T-cell (primary cell): ENCODE results near the gene FBXO48. TPM values are rescaled to one million over a fixed set of nuclear protein-coding genes. Genes with fewer than 3 reads are reported as not detected.

Experiments used
- ATAC-seq, 4 experiments: fragments of 200-7000 bp in 3 of 4; fragments of 150-1000 bp in 1 of 4; cut with Tn5 transposase; replicated peaks in 1 of 4; 1 replicate in 3 of 4; 2 replicates in 1 of 4; pipeline ENCODE4 v1.10.0; 2021; ENCODE audit warnings: moderate library complexity in 3 of 4, mild to moderate bottlenecking in 2 of 4, moderate number of reproducible peaks in 1 of 4
- CTCF ChIA-PET, 2 donors: fragments of 300-600 bp; sonication (Branson Sonifier 250); formaldehyde crosslinking; loops; one replicate each; lab custom pipeline; 2022; ENCODE audit warnings: antibody characterized with exemption in 2 of 2; lab: Charles Lee
- POLR2A ChIA-PET, 2 donors: fragments of 300-600 bp; sonication (Branson Sonifier 250); formaldehyde crosslinking; loops; one replicate each; lab custom pipeline; 2022; ENCODE audit warnings: antibody characterized with exemption in 2 of 2; lab: Charles Lee
- DNase-seq, 35 experiments: peaks; one replicate each; pipeline versions ENCODE4 v3.0.0 to v3.0.0-alpha.2; 2013 to 2023
- H3K27ac ChIP-seq: one replicate; pipeline ENCODE4 v1.5.1; 2013; ENCODE audit warnings: low read length
- H3K27me3 ChIP-seq, 2 experiments: replicated peaks in 1 of 2; 1 replicate in 1 of 2; 2 replicates in 1 of 2; pipeline versions ENCODE4 v1.6.1 to v1.7.0; 2013; ENCODE audit warnings: low read length in 1 of 2, mixed read lengths in 1 of 2; ENCODE audit not compliant: control insufficient read depth in 2 of 2, insufficient read depth in 2 of 2; ENCODE audit errors: extremely low read depth in 1 of 2
- H3K36me3 ChIP-seq, 2 donors: 1 replicate in 1 of 2; 2 replicates in 1 of 2; pipeline versions ENCODE4 v1.6.1 to v1.7.0; 2013; ENCODE audit warnings: low read length in 1 of 2; ENCODE audit not compliant: control insufficient read depth in 2 of 2, insufficient read depth in 1 of 2; ENCODE audit errors: extremely low read depth in 1 of 2
- H3K4me1 ChIP-seq, 2 experiments: 1 replicate in 1 of 2; 2 replicates in 1 of 2; pipeline versions ENCODE4 v1.6.1 to v1.7.0; 2013; ENCODE audit warnings: low read length in 2 of 2, mixed read lengths in 1 of 2; ENCODE audit not compliant: insufficient read depth in 2 of 2, control insufficient read depth in 1 of 2; ENCODE audit errors: extremely low read depth in 1 of 2
- H3K4me3 ChIP-seq, 2 donors: 1 replicate in 1 of 2; 2 replicates in 1 of 2; pipeline versions ENCODE4 v1.5.1 to v1.7.0; 2013; ENCODE audit warnings: mild to moderate bottlenecking in 2 of 2, low read length in 1 of 2, moderate library complexity in 1 of 2; ENCODE audit not compliant: control insufficient read depth in 1 of 2; ENCODE audit errors: extremely low read depth in 1 of 2
- H3K9me3 ChIP-seq: 2 replicates; pipeline ENCODE4 v1.7.0; 2013
- H3K27ac Mint-ChIP-seq, 2 donors: one replicate each; pipeline ENCODE4 v1.8.0; 2020 to 2021; ENCODE audit warnings: mild to moderate bottlenecking in 2 of 2, mixed read lengths in 2 of 2
- H3K27me3 Mint-ChIP-seq, 2 donors: one replicate each; pipeline ENCODE4 v1.8.0; 2021 to 2022; ENCODE audit warnings: mixed read lengths in 2 of 2
- H3K36me3 Mint-ChIP-seq: one replicate; pipeline ENCODE4 v1.8.0; 2021; ENCODE audit warnings: mixed read lengths
- H3K4me1 Mint-ChIP-seq, 3 donors: one replicate each; pipeline ENCODE4 v1.8.0; 2020 to 2022; ENCODE audit warnings: mixed read lengths in 3 of 3, mild to moderate bottlenecking in 1 of 3
- H3K4me3 Mint-ChIP-seq, 3 donors: one replicate each; pipeline ENCODE4 v1.8.0; 2020 to 2022; ENCODE audit warnings: mild to moderate bottlenecking in 3 of 3, mixed read lengths in 3 of 3, moderate library complexity in 3 of 3
- H3K9me3 Mint-ChIP-seq, 3 donors: one replicate each; pipeline ENCODE4 v1.8.0; 2020 to 2022; ENCODE audit warnings: mixed read lengths in 3 of 3
- WGBS: methylation state at CpG from one replicate; pipeline ENCODE4 v1.1.5; 2013; ENCODE audit warnings: missing lambda C conversion rate; ENCODE audit not compliant: insufficient coverage; 5-methylcytosine and 5-hydroxymethylcytosine counted together
- total RNA-seq, 35 experiments: library from RNA in 6 of 35; stranded (reverse) in 6 of 35; fragments of 120-200 nt in 1 of 35; gene quantifications; one replicate each; pipeline versions ENCODE4 v1.2.1 to v1.2.4 and lab custom pipeline; 2013 to 2026

Gene FBXO48
- total RNA-seq (1 to 10 TPM; 1.8 to 4.5 (median 4.5) TPM), total RNA-seq (lab: John Stamatoyannopoulos, UW) (3.0 to 18.9 (median 6.7) reads per million in 29 experiments)
- total RNA-seq (2013), result 3.0 TPM

GRCh38 chr2:68467077-68467960, at the start of gene FBXO48, which contains the start of gene APLF:
Gene FBXO48, minus strand, starts transcription at chr2:68467294. Its CDS starts 2,149 bp downstream, at chr2:68465145.
Gene APLF, plus strand, starts transcription at chr2:68467585. Its CDS starts 147 bp downstream, at chr2:68467732.
- peak; percentile 91 to 94 (median 93) for ATAC-seq
- H3K4me1 ChIP-seq, result peaks cover 17 to 23% of the 10 kb centered on the region in 2 experiments
- CTCF ChIA-PET, result interaction anchor here (0.5 to 5.5 kb wide), 16 partner anchors 14 to 839 kb away, joined by 3 to 78 read pairs (median 4); partner anchors contain the start of gene PPP3R1 (in 1 of the 2)
- Mint-ChIP-seq H3K9me3 (no peaks in the 10 kb centered on the region), H3K4me3 (peak within 1 kb of the TSS; percentile 96 to 98 (median 96)), H3K4me1 (peaks cover 37 to 53% (median 46%) of the 10 kb centered on the region in 3 donors), H3K27me3 (no peaks in the 10 kb centered on the region), H3K27ac (peak within 1 kb of the TSS; percentile 94 to 95), H3K36me3 (no peaks in the 10 kb centered on the region)
- no peaks in the 10 kb centered on the region for H3K9me3 ChIP-seq
- 0% methylated on average over 62 of the region's 82 CpGs for WGBS
- peak within 1 kb of the TSS; percentile 96 to 97 for H3K4me3 ChIP-seq
- H3K27ac ChIP-seq, result peak within 1 kb of the TSS; percentile 90
- no peaks in the 10 kb centered on the region for H3K27me3 ChIP-seq
- peak; percentile 94 to 100 (median 98) for DNase-seq
- POLR2A ChIA-PET, result interaction anchor here in 1 of 2 donors (0.5 to 1.1 kb wide), 5 partner anchors 20 to 445 kb away, joined by 3 to 7 read pairs (median 4); no protein-coding TSS in a partner anchor
- H3K36me3 ChIP-seq, result no peaks in the 10 kb centered on the region

GRCh38 chr2:68516051-68516955, 49.2 kb upstream of the FBXO48 start:
- Histone ChIP-seq H3K9me3 (no peaks in the 10 kb centered on the region), H3K36me3 (no peaks in the 10 kb centered on the region), H3K27me3 (no peaks in the 10 kb centered on the region), H3K4me3 (no peak overlapping the region), H3K4me1 (no peaks in the 10 kb centered on the region), H3K27ac (no peak overlapping the region)
- WGBS, result no CpG with 5 or more reads among the region's 5 CpGs
- peaks cover 16% of the 10 kb centered on the region for H3K36me3 Mint-ChIP-seq
- no peak overlapping the region for H3K4me3 Mint-ChIP-seq
- peaks cover 5 to 13% (median 10%) of the 10 kb centered on the region in 3 donors for H3K9me3 Mint-ChIP-seq
- H3K27me3 Mint-ChIP-seq, result no peaks in the 10 kb centered on the region
- ATAC-seq (peak; percentile 31 to 59 (median 40)), DNase-seq (no peak)
- POLR2A ChIA-PET, result interaction anchor here in 1 of 2 donors (0.5 kb wide), 1 partner anchor 1058 kb away, joined by 3 read pairs; no protein-coding TSS in a partner anchor
- CTCF ChIA-PET, result interaction anchor here in 1 of 2 donors (0.6 kb wide), 1 partner anchor 28 kb away, joined by 6 read pairs; no protein-coding TSS in a partner anchor
- H3K27ac Mint-ChIP-seq, result no peak overlapping the region
- no peaks in the 10 kb centered on the region for H3K4me1 Mint-ChIP-seq

- POLR2A ChIA-PET, result interaction anchor here in 1 of 2 donors (0.6 kb wide), 1 partner anchor 289 kb away, joined by 3 read pairs; no protein-coding TSS in a partner anchor
- Mint-ChIP-seq H3K4me1 (no peaks in the 10 kb centered on the region), H3K27ac (no peak overlapping the region), H3K9me3 (peaks cover 5 to 13% (median 10%) of the 10 kb centered on the region in 3 donors), H3K36me3 (peaks cover 9% of the 10 kb centered on the region), H3K27me3 (no peaks in the 10 kb centered on the region), H3K4me3 (no peak overlapping the region)
- no peak overlapping the region for H3K27ac ChIP-seq
- no peaks in the 10 kb centered on the region for H3K36me3 ChIP-seq
- ATAC-seq (no peak), DNase-seq (no peak)
- H3K9me3 ChIP-seq, result no peaks in the 10 kb centered on the region
- no peak overlapping the region for H3K4me3 ChIP-seq
- H3K27me3 ChIP-seq, result no peaks in the 10 kb centered on the region
- H3K4me1 ChIP-seq, result no peaks in the 10 kb centered on the region
- CTCF ChIA-PET, result no interaction called here
- no CpG with 5 or more reads among the region's 2 CpGs for WGBS
Observed at GRCh38 chr2:68514316-68514929, 47.3 kb upstream of the FBXO48 start.

- Mint-ChIP-seq H3K4me3 (no peak overlapping the region), H3K27me3 (no peaks in the 10 kb centered on the region), H3K9me3 (peaks cover 5 to 13% (median 10%) of the 10 kb centered on the region in 3 donors), H3K36me3 (peaks cover 17% of the 10 kb centered on the region), H3K4me1 (peaks cover 0 to 2% (median 0%) of the 10 kb centered on the region in 3 donors), H3K27ac (no peak overlapping the region)
- Histone ChIP-seq H3K27me3 (no peaks in the 10 kb centered on the region), H3K36me3 (no peaks in the 10 kb centered on the region), H3K27ac (no peak overlapping the region), H3K4me1 (no peaks in the 10 kb centered on the region), H3K9me3 (no peaks in the 10 kb centered on the region), H3K4me3 (no peak overlapping the region)
- ATAC-seq, result no peak
- DNase-seq, result no peak
- CTCF ChIA-PET, result interaction anchor here (0.6 to 1.3 kb wide), 3 partner anchors 11 to 82 kb away, joined by 3 to 5 read pairs (median 5); no protein-coding TSS in a partner anchor
- no CpG with 5 or more reads among the region's 1 CpG for WGBS
- POLR2A ChIA-PET, result interaction anchor here in 1 of 2 donors (0.5 kb wide), 1 partner anchor 51 kb away, joined by 5 read pairs; no protein-coding TSS in a partner anchor
Observed at GRCh38 chr2:68512966-68513365, 45.9 kb upstream of the FBXO48 start.

GRCh38 chr2:68512326-68512725, 45.2 kb upstream of the FBXO48 start:
- H3K9me3 ChIP-seq, result no peaks in the 10 kb centered on the region
- H3K36me3 ChIP-seq, result no peaks in the 10 kb centered on the region
- Mint-ChIP-seq H3K4me1 (peaks cover 0 to 4% (median 0%) of the 10 kb centered on the region in 3 donors), H3K27ac (no peak overlapping the region), H3K36me3 (peaks cover 20% of the 10 kb centered on the region), H3K27me3 (no peaks in the 10 kb centered on the region), H3K9me3 (peaks cover 5 to 13% (median 10%) of the 10 kb centered on the region in 3 donors), H3K4me3 (no peak overlapping the region)
- ChIA-PET CTCF (interaction anchor here (0.6 to 1.3 kb wide), 3 partner anchors 11 to 83 kb away, joined by 3 to 5 read pairs (median 5); no protein-coding TSS in a partner anchor), POLR2A (no interaction called here)
- ATAC-seq, result no peak
- WGBS, result no CpG with 5 or more reads among the region's 3 CpGs
- H3K4me3 ChIP-seq, result no peak overlapping the region
- no peaks in the 10 kb centered on the region for H3K27me3 ChIP-seq
- no peaks in the 10 kb centered on the region for H3K4me1 ChIP-seq
- H3K27ac ChIP-seq, result no peak overlapping the region
- DNase-seq, result no peak
